ENCODE data around the gene SARDH. TPM values are rescaled to one million over a fixed set of nuclear protein-coding genes. Genes with fewer than 3 reads are reported as not detected.

SARDH gene
- total and polyA plus RNA-seq, 9 of the 15 experiments (the other 6 are each of a cell fraction or from before 2014, with no cell fraction given), result 0.14 TPM; not detected in 8

DNA sequence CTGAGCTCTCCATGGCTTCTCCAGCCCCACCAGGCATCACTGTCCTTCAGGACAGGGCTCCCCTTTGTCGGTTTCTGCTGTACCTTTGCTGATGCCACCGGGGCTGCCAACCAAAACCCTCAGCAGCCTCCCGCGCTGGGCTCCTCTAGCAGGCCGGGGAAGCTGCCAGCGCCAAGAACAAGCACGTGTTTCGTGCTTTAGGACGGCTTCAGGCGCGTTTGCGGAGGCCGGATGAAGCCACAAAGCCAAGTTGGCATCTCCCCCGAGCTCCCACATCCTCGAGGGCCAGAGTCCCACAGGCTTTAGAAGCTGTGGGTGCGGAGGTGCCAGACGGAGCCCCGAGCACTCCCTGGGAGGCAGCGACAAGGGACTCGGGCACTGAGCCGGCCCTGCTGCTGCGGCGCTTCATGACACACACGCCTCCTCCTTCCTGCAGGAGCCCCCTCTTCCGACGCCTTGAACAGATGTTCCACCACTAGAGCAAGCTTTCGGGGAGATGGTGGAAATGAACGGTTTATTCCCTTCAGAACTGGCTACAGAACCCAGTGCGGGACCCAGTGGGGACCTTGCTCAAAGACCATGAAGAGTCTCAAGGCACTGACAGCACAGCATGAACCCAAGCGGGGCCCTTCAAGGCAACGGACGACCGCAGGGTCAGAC, 36.7 kb downstream of the SARDH start:
- H3K79me2 ChIP-seq (ENCODE audit: control insufficient read depth, insufficient read depth, low read length), result no peaks in the 10 kb centered on the region
- H3K4me1 ChIP-seq (replicated peaks in 1 of 2; ENCODE audit: control insufficient read depth in 2 of 2, insufficient read depth in 2 of 2, low read length in 2 of 2), result no peaks in the 10 kb centered on the region; a peak in 1 of 5 replicates
- H3K4me2 ChIP-seq (ENCODE audit: insufficient read depth, low read length), result no peak overlapping the region
- H3K9me1 ChIP-seq (ENCODE audit: control insufficient read depth, insufficient read depth, low read length), result no peaks in the 10 kb centered on the region
- H3K9ac ChIP-seq (ENCODE audit: insufficient read depth in 1 of 2, low read depth in 2 of 2, low read length in 2 of 2), result no peak overlapping the region
- BruUV-seq (replicated peaks), result no TSS peak
- ATAC-seq (no peak), DNase-seq (ENCODE audit: extremely low read depth in 1 of 4, low spot score in 3 of 4) (no peak), FAIRE-seq (no peak)
- H3K4me3 ChIP-seq, result no peak overlapping the region
- no peaks in the 10 kb centered on the region for H4K20me1 ChIP-seq (replicated peaks; ENCODE audit: control insufficient read depth, insufficient read depth, low read length)
- intact Hi-C loops (cut with micrococcal nuclease) (no loop called here), in situ Hi-C loops (cut with MboI) (no loop called here)
- CTCF ChIA-PET (ENCODE audit: low intra/inter-chr PET ratio), result no interaction called here
- WGBS (ENCODE audit: insufficient coverage, low coverage, missing lambda C conversion rate), result under 1% methylated on average over 24 of the region's 33 CpGs
- H3K27ac ChIP-seq (ENCODE audit: extremely low read depth, low read depth, low read length), result no peak overlapping the region
- no peak overlapping the region for H2AFZ ChIP-seq (ENCODE audit: low read depth, low read length)
- no peaks in the 10 kb centered on the region for H3K9me3 ChIP-seq (replicated peaks; ENCODE audit: control insufficient read depth, insufficient read depth, low read depth, low read length)
- H3K27me3 ChIP-seq (ENCODE audit: control insufficient read depth in 2 of 2, insufficient read depth in 2 of 2, low read length in 2 of 2), result peaks cover 14 to 37% of the 10 kb centered on the region in 2 experiments
- POLR2A ChIA-PET, result interaction anchor here (0.5 to 1.2 kb wide), 3 partner anchors 16 to 96 kb away, joined by 3 read pairs; no protein-coding TSS in a partner anchor
- H3K36me3 ChIP-seq (ENCODE audit: control insufficient read depth, insufficient read depth, low read length), result no peaks in the 10 kb centered on the region
- TF ChIP-seq E2F6 (IDR thresholded peaks at IDR 0.05; ENCODE audit: borderline replicate concordance in 1 of 2, extremely low read depth in 1 of 2, insufficient read depth in 1 of 2, insufficient read length in 1 of 2, low read depth in 1 of 2, low read length in 1 of 2, poor library complexity in 1 of 2, severe bottlenecking in 1 of 2) (no peak), ZNF280B (CRISPR knock-in tag; IDR thresholded peaks at IDR 0.05) (no peak), E4F1 (CRISPR knock-in tag; IDR thresholded peaks at IDR 0.05; ENCODE audit: borderline replicate concordance) (no peak), SIN3B (IDR thresholded peaks at IDR 0.05; ENCODE audit: low read depth) (no peak), KDM2B (CRISPR knock-in tag; IDR thresholded peaks at IDR 0.05) (no peak), KDM4B (IDR thresholded peaks at IDR 0.05; ENCODE audit: borderline replicate concordance in 2 of 2, low read depth in 1 of 2) (no peak), PPARD (CRISPR knock-in tag; IDR thresholded peaks at IDR 0.05) (no peak), HCFC1 (IDR thresholded peaks at IDR 0.05; ENCODE audit: low read depth, low read length) (no peak), ZNF79 (CRISPR knock-in tag; IDR thresholded peaks at IDR 0.05; ENCODE audit: low read depth) (no peak)
- TF ChIP-seq, protein P1, sequence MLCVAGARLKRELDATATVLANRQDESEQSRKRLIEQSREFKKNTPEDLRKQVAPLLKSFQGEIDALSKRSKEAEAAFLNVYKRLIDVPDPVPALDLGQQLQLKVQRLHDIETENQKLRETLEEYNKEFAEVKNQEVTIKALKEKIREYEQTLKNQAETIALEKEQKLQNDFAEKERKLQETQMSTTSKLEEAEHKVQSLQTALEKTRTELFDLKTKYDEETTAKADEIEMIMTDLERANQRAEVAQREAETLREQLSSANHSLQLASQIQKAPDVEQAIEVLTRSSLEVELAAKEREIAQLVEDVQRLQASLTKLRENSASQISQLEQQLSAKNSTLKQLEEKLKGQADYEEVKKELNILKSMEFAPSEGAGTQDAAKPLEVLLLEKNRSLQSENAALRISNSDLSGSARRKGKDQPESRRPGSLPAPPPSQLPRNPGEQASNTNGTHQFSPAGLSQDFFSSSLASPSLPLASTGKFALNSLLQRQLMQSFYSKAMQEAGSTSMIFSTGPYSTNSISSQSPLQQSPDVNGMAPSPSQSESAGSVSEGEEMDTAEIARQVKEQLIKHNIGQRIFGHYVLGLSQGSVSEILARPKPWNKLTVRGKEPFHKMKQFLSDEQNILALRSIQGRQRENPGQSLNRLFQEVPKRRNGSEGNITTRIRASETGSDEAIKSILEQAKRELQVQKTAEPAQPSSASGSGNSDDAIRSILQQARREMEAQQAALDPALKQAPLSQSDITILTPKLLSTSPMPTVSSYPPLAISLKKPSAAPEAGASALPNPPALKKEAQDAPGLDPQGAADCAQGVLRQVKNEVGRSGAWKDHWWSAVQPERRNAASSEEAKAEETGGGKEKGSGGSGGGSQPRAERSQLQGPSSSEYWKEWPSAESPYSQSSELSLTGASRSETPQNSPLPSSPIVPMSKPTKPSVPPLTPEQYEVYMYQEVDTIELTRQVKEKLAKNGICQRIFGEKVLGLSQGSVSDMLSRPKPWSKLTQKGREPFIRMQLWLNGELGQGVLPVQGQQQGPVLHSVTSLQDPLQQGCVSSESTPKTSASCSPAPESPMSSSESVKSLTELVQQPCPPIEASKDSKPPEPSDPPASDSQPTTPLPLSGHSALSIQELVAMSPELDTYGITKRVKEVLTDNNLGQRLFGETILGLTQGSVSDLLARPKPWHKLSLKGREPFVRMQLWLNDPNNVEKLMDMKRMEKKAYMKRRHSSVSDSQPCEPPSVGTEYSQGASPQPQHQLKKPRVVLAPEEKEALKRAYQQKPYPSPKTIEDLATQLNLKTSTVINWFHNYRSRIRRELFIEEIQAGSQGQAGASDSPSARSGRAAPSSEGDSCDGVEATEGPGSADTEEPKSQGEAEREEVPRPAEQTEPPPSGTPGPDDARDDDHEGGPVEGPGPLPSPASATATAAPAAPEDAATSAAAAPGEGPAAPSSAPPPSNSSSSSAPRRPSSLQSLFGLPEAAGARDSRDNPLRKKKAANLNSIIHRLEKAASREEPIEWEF (CRISPR knock-in tag; IDR thresholded peaks at IDR 0.05), result no peak
